ENCODE measurements around the gene BBX. TPM values are rescaled to one million over a fixed set of nuclear protein-coding genes. Genes with fewer than 3 reads are reported as not detected.
A peak's percentile ranks its signal among the peaks of the same experiment; 100 is the strongest.

Gene BBX
- total RNA-seq, 3 donors from 2014 or later: 37.1 to 42.8 (median 39.0) TPM

DNA sequence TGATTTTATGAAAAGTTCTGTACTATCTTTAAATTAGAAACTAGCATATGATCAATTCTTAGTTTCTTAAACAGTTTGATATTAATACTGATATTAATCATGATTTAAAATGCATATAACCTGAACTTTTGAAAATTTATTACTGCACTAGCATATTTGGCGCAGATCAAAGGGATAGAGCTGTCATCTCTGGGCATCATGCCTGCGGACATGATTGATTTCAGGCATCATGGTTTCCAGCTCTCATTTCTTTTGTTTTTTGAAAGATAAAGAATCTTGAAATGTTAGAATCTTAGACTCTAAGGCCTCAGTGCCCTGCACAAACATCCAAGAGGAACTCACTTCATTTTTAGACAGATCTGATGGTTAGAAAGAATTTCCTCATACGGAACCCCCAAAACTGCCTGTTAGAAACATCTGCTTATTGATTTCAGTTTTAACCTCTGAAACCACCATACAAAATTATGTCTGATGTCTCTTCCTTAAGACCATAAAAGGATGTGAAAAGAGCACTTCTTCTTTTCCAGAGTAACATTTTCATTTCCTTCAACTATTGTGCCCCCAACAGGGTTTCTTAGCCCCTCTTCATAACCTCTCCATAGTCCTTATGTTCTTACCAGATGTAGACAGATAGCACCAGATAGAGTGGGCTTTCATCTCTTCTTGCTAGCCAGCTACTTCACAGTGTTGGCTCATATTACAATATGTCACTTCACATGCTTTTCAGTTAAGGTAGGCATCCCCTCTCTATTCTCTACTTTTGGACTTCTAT, 110.8 kb downstream of the BBX start:
- Mint-ChIP-seq H3K4me1 (ENCODE audit: low read depth) (peaks cover 36% of the 10 kb centered on the region), H3K4me3 (no peak overlapping the region), H3K27me3 (ENCODE audit: low read depth) (no peaks in the 10 kb centered on the region), H3K9me3 (no peaks in the 10 kb centered on the region), H3K36me3 (ENCODE audit: insufficient read depth) (peaks cover 4% of the 10 kb centered on the region)
- DNase-seq (no peak), ATAC-seq (peak in 1 of 2 donors; percentile 30)

DNA sequence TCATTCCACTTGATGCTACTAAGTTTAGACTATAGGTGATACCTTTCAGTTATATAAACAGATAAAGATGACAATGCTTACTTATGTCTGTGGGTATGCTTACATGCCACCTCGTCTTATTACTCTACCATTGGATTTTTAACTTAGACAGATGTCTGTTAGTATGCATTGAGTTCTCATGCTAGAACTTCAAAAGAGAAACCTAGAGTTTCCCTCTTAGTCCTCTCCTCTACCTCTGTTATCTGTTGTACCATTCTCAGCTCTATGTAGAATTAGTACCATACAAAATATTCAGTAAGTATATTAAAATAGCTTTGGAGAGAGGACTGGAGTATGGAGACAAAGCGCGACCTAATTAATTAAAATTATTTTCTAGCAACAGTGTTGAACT, 111.3 kb downstream of the BBX start:
- ATAC-seq (no peak), DNase-seq (no peak)
- Mint-ChIP-seq H3K36me3 (ENCODE audit: insufficient read depth) (peaks cover 4% of the 10 kb centered on the region), H3K4me1 (ENCODE audit: low read depth) (peaks cover 33% of the 10 kb centered on the region), H3K27me3 (ENCODE audit: low read depth) (no peaks in the 10 kb centered on the region), H3K4me3 (no peak overlapping the region), H3K9me3 (no peaks in the 10 kb centered on the region)

DNA sequence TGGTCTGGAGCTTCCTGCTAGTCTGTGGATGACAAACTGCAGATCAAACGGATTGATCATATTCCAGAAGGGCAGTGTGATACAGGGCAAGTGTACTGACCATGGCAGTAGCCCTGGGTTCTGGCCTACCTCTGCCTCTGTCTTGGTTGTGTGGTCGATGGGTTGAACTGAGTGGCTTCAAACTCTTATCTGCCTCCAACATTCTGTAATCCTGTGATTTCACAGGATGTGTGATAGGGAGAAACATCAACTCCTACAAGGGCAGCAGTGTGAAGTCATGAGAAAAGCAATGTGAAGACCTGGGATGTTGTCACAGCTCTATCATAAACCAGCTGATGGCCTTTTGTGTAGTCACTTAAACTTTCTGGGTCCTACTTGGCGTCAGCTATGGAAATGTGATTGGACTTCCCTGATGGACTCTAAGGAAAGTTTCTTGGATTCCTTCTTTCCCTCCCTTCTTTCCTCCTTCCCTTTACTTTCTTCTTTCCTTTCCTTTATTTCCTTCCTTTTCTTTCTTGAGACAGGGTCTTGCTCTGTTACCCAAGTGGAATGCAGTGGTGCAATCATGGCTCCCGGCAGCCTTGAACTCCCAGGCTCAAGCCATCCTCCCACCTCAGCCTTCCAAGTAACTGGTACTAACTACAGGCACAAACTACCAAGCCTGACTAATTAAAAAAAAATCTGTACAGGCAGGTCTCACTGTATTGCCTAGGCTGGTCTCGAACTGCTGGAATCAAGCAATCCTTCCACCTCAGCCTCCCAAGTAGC, 114.8 kb downstream of the BBX start:
- no peak for ATAC-seq
- Mint-ChIP-seq H3K27me3 (ENCODE audit: low read depth) (no peaks in the 10 kb centered on the region), H3K4me1 (ENCODE audit: low read depth) (peaks cover 14% of the 10 kb centered on the region), H3K4me3 (no peak overlapping the region), H3K36me3 (ENCODE audit: insufficient read depth) (no peaks in the 10 kb centered on the region), H3K9me3 (no peaks in the 10 kb centered on the region)
- DNase-seq: no peak

DNA sequence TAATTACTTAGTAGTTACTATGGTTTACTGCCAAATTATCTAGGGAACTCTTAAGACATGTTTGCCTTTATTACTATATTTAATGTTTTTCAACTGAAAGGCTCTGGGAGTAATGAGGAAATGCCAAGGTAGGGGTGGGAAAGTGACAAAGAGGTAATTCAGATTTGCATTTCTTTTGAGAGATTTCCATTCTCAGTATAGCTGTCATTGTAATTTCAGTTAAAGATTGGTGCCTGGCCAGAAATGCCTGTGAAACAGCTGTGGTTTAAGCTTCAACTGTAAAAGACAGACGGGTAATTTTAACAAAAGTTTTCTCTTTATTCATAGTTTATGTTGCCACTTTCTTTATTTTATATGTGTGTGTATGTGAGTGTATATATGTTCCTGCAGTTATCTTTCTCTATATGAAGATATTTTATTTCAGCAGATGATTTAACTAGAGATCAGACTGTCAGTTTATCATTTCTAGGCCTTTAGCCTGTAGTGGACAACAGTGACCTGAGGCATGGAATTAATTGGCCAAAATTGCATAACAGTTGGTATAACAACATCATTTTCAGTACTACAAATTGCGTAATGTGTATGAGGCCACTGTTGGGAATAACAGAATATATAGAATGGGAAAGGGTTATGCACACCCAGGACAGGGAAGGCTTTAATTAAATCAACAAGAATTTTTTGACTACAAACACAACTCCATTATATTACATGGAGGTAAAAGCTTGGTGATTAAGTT, 119.0 kb downstream of the BBX start:
- Mint-ChIP-seq H3K4me1 (ENCODE audit: low read depth) (peaks cover 15% of the 10 kb centered on the region), H3K36me3 (ENCODE audit: insufficient read depth) (peaks cover under 1% of the 10 kb centered on the region), H3K4me3 (no peak overlapping the region), H3K9me3 (no peaks in the 10 kb centered on the region), H3K27me3 (ENCODE audit: low read depth) (no peaks in the 10 kb centered on the region)
- DNase-seq (no peak), ATAC-seq (no peak)

DNA sequence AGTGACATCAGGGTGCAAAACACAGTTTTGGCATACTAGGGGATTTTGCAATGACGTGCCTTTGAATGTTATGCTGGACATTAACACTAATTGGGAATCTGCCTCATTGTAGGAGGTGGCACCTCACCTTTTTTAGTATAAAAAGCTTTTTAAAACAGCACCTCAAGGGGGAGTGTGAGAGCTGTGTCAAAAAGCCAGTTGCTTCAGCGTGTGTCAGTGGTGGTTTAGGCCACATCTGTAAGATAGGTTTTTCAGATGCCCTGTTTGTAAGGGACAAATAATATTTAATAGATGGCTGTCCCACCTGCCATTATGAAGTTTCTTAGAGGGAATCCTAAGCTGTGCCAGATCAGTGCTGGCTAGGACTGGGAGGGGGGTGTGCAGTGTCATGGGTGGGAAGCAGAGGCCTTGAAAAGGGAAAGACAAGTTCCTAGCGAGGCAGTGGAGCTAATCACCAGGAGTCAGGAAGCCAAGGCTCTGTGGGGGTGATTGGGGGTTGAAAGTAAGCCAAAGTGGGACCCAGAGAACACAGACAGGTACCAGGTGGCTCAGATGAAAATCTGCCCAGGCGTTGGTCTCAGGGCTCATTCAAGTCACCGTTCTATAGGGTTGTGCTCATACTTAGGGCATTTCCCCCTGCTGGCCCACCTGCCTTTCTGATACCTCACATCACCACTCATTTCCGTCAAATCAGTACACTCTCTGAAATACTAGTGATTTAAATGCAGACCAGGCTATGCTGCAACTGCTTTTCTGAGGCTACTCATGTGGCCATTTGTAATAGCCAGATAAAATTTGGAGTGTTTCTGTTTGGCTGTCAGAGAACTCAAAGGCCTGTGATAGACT, 120.5 kb downstream of the BBX start:
- peaks cover 15% of the 10 kb centered on the region for H3K4me1 Mint-ChIP-seq (ENCODE audit: low read depth)
- no peak overlapping the region for H3K4me3 Mint-ChIP-seq
- ATAC-seq (peak in 1 of 2 donors; percentile 32), DNase-seq (no peak)
- peaks cover 11% of the 10 kb centered on the region for H3K36me3 Mint-ChIP-seq (ENCODE audit: insufficient read depth)
- no peaks in the 10 kb centered on the region for H3K27me3 Mint-ChIP-seq (ENCODE audit: low read depth)
- no peaks in the 10 kb centered on the region for H3K9me3 Mint-ChIP-seq

DNA sequence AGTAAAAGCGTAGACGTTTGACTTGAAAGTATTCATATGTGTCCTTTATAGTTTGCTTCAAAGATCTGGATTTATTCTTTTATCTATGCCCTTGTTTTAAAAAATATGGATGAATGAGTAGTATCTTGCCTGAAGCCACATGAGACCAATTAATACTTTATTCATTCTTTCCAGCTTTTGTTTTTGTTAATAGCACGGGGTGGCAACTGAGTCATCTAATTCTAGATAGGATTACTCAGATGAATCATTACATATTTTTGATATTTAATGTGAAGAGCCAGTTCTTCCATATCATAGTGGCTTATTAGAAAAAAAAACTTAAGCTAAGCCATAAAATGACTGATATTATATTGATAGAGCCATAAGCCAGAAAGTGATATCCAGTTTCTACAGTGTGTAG, 121.9 kb downstream of the BBX start:
- no peaks in the 10 kb centered on the region for H3K9me3 Mint-ChIP-seq
- no peaks in the 10 kb centered on the region for H3K27me3 Mint-ChIP-seq (ENCODE audit: low read depth)
- DNase-seq: no peak
- peaks cover 24% of the 10 kb centered on the region for H3K4me1 Mint-ChIP-seq (ENCODE audit: low read depth)
- ATAC-seq: no peak
- no peak overlapping the region for H3K4me3 Mint-ChIP-seq
- H3K36me3 Mint-ChIP-seq (ENCODE audit: insufficient read depth): peaks cover 23% of the 10 kb centered on the region

DNA sequence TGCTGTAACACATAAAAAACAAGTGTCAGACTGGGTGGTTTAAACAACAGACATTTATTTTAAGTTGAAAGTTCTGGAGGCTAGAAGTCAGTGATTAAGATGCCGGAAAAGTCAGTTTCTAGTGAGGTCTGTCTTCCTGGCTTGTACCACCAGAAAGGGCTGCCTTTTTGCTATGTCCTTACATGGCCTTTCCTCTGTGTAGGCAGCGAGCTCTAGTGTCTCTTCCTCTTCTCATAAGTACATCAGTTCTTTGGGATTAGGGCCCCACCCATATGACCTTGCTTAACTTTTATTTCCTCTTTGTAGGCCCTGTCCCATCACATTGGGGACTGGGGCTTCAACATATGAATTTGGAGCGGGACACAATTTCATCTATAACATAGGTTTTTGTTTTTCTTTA, 128.0 kb downstream of the BBX start:
- Mint-ChIP-seq H3K27me3 (ENCODE audit: low read depth) (no peaks in the 10 kb centered on the region), H3K36me3 (ENCODE audit: insufficient read depth) (peaks cover 23% of the 10 kb centered on the region), H3K4me1 (ENCODE audit: low read depth) (peaks cover 29% of the 10 kb centered on the region), H3K4me3 (no peak overlapping the region), H3K9me3 (no peaks in the 10 kb centered on the region)
- ATAC-seq: no peak
- no peak for DNase-seq

DNA sequence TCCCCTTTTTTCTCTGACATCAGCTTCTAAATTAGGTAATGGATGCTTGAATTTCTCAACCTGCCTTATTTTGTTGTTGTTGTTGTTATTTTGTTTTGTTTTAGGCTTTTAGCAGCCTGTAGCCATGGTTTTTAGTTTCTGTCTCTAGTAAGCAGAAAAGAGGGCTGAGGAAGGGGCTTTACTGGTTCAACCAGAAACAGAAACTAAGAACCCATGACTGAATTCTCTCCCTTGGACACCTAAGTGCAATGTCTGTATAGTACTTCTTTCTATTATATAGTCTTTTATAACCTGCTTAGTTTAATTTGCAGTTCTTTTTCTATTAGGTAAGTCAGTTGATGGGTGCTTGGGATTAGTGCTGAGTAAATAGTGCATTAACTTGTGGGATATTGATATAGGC, 129.0 kb downstream of the BBX start:
- Mint-ChIP-seq H3K4me1 (ENCODE audit: low read depth) (peaks cover 25% of the 10 kb centered on the region), H3K27me3 (ENCODE audit: low read depth) (no peaks in the 10 kb centered on the region), H3K9me3 (no peaks in the 10 kb centered on the region), H3K36me3 (ENCODE audit: insufficient read depth) (peaks cover 22% of the 10 kb centered on the region), H3K4me3 (no peak overlapping the region)
- DNase-seq (no peak), ATAC-seq (peak in 1 of 2 donors; percentile 30)

DNA sequence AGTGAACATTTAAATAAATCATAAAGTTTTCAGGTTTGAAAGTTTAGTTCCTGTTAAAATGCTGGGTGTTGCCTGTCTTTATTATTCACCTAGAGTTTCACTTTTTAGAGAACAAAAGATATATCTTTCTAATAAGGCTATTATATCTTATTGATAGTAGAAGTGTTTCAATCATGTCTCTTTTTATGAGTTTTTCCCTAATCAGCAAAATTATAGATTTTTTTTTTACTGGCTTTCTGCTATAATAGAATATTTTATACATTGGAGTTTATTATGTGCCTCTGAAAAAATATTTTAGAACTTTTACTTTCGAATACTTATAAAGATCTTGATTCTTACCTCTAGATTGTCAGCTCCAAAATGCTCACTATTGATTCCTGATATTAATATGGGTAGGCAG, 131.5 kb downstream of the BBX start:
- H3K27me3 Mint-ChIP-seq (ENCODE audit: low read depth): no peaks in the 10 kb centered on the region
- H3K4me1 Mint-ChIP-seq (ENCODE audit: low read depth): peaks cover 22% of the 10 kb centered on the region
- H3K4me3 Mint-ChIP-seq: no peak overlapping the region
- peaks cover 4% of the 10 kb centered on the region for H3K36me3 Mint-ChIP-seq (ENCODE audit: insufficient read depth)
- DNase-seq (no peak), ATAC-seq (no peak)
- H3K9me3 Mint-ChIP-seq: no peaks in the 10 kb centered on the region

DNA sequence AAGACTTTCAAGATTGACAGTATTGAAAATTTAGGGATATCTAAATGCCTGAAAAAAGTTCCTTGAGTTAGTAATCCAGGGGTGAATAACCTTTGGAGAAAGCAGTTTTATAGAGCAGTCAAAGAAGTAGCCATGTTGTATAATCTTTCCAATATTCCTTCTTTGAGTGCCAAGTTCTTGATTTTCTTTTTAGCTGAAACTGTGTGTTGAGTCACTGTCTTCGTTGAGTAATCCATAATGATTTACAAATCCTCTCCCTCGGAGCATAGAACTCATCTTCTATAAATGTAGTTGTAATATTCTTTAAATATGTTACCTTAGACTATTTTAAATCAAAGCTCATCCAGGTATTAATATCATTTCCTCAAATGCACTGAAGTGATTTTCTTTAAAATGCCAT, 135.2 kb downstream of the BBX start:
- no peaks in the 10 kb centered on the region for H3K9me3 Mint-ChIP-seq
- no peak overlapping the region for H3K4me3 Mint-ChIP-seq
- DNase-seq (no peak), ATAC-seq (no peak)
- no peaks in the 10 kb centered on the region for H3K27me3 Mint-ChIP-seq (ENCODE audit: low read depth)
- H3K36me3 Mint-ChIP-seq (ENCODE audit: insufficient read depth): peaks cover 6% of the 10 kb centered on the region
- H3K4me1 Mint-ChIP-seq (ENCODE audit: low read depth): peaks cover 22% of the 10 kb centered on the region

DNA sequence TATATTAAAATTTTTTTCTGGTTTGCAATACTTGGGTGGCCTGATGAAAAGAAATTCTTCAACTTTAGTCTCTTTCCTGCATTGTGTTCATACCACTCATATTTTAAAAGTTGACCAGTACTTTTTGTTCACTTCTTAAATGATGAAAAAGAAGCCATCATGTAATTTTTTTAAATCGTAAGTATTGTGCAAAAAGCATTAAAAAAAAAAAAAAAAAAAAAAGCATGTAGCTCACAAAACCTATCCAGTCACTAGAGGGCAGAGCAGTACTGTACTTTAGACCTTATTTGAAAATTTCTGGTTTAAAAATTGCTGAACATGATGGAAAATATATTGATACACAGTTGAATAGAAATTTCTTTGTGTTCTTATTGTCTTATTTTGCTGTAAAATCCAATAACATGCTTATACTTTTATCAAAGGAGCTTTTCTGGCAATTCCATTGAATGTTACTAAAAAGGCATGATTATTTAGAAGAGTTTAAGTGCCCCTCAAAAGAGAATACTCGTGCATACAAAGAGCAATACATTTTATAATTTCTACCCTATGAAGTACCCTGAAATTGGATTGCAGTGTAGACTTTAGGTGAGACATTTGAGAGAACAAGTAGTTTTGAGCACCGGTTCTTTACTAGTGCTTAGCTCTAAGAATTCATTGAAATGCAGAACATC, 137.7 kb downstream of the BBX start:
- Mint-ChIP-seq H3K36me3 (ENCODE audit: insufficient read depth) (peaks cover 6% of the 10 kb centered on the region), H3K9me3 (no peaks in the 10 kb centered on the region), H3K27me3 (ENCODE audit: low read depth) (no peaks in the 10 kb centered on the region), H3K4me3 (no peak overlapping the region), H3K4me1 (ENCODE audit: low read depth) (peaks cover 22% of the 10 kb centered on the region)
- no peak for DNase-seq
- no peak for ATAC-seq

DNA sequence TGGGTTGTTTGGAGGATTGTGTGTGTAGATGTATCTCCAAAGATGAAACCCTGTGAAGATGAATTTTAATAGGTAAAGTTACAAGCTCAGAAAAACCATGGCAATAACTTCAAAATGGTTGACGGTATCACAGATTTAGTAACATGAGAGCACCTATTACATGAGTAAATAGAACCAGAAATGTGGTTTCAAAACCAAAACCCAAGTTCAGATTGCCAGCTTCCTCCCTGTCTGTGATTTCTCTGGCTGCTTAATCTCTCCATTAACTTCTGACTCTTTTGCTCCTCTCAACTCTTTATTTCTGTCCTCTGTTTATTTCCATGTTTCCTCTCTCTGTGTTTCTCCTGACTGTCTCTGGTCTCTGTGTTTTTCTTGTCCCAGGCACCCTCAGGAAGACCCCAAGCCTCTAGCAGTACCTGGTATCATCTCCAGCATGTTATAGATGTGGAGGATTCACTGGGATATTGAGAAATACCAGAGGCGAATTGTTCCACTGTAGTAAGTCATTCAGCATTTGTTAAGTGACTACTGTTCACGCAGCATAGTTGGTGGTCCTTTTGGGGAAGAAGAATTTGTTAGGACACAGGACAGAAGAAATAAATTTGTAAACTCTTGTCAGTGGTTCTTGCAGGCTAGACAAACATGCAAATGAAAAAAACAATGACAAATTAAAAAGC, 138.8 kb downstream of the BBX start:
- no peak overlapping the region for H3K4me3 Mint-ChIP-seq
- ATAC-seq (peak; percentile 46 to 48), DNase-seq (no peak)
- peaks cover 9% of the 10 kb centered on the region for H3K36me3 Mint-ChIP-seq (ENCODE audit: insufficient read depth)
- no peaks in the 10 kb centered on the region for H3K9me3 Mint-ChIP-seq
- H3K4me1 Mint-ChIP-seq (ENCODE audit: low read depth): peaks cover 22% of the 10 kb centered on the region
- H3K27me3 Mint-ChIP-seq (ENCODE audit: low read depth): no peaks in the 10 kb centered on the region

DNA sequence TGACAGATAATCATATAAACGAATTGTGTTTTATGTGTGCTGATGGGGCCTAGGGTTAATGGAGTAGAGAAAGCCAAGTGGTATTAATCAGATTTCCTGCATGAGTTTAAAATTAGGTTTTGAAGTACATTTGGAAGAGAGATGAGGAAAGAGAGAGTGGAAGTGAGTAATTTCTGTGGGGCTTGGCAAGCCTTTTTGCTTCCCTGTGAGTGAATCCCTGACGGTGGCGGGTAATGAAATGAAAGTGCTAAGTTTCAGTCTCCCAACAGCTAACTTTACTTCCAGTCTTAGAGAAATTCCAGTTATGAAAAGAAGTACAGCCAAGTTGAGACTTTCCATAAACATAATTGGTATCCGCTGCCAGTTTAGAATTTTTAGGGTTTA, 139.4 kb downstream of the BBX start:
- peaks cover 22% of the 10 kb centered on the region for H3K4me1 Mint-ChIP-seq (ENCODE audit: low read depth)
- no peaks in the 10 kb centered on the region for H3K27me3 Mint-ChIP-seq (ENCODE audit: low read depth)
- no peak overlapping the region for H3K4me3 Mint-ChIP-seq
- H3K9me3 Mint-ChIP-seq: no peaks in the 10 kb centered on the region
- peaks cover 9% of the 10 kb centered on the region for H3K36me3 Mint-ChIP-seq (ENCODE audit: insufficient read depth)
- DNase-seq (no peak), ATAC-seq (no peak)
